ENCODE results near the gene TSPAN3. TPM values are rescaled to one million over a fixed set of nuclear protein-coding genes. Genes with fewer than 3 reads are reported as not detected.

TSPAN3 gene
- total RNA-seq, 1 experiment from 2014 or later = 84.9 TPM

GRCh38 chr15:77030048-77030927, 40.6 kb downstream of the TSPAN3 start:
- ATAC-seq (peak; percentile 11), DNase-seq (ENCODE audit: low spot score) (peak; percentile 47)
- Mint-ChIP-seq H3K27ac (no peak overlapping the region), H3K4me3 (no peak overlapping the region), H3K27me3 (ENCODE audit: low read depth) (peaks cover 10% of the 10 kb centered on the region), H3K9me3 (no peaks in the 10 kb centered on the region), H3K4me1 (peaks cover 13% of the 10 kb centered on the region), H3K36me3 (no peaks in the 10 kb centered on the region)
- POLR2A ChIA-PET = no interaction called here
- TF ChIP-seq ZNF532 (CRISPR knock-in tag; IDR thresholded peaks at IDR 0.05; ENCODE audit: borderline replicate concordance) (no peak), CBFB (CRISPR knock-in tag; IDR thresholded peaks at IDR 0.05; ENCODE audit: low read depth) (no peak), TEAD4 (CRISPR knock-in tag; IDR thresholded peaks at IDR 0.05) (no peak), CREB1 (CRISPR knock-in tag; IDR thresholded peaks at IDR 0.05) (no peak)
- TF ChIP-seq, protein P1, sequence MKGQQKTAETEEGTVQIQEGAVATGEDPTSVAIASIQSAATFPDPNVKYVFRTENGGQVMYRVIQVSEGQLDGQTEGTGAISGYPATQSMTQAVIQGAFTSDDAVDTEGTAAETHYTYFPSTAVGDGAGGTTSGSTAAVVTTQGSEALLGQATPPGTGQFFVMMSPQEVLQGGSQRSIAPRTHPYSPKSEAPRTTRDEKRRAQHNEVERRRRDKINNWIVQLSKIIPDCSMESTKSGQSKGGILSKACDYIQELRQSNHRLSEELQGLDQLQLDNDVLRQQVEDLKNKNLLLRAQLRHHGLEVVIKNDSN (CRISPR knock-in tag; IDR thresholded peaks at IDR 0.05) = no peak
- TF ChIP-seq, protein P2, sequence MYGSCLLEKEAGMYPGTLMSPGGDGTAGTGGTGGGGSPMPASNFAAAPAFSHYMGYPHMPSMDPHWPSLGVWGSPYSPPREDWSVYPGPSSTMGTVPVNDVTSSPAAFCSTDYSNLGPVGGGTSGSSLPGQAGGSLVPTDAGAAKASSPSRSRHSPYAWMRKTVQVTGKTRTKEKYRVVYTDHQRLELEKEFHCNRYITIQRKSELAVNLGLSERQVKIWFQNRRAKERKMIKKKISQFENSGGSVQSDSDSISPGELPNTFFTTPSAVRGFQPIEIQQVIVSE (CRISPR knock-in tag; IDR thresholded peaks at IDR 0.05; ENCODE audit: borderline replicate concordance) = no peak
- CTCF ChIA-PET = interaction anchor here (1.0 to 2.6 kb wide), 3 partner anchors 14 to 513 kb away, joined by 4 to 16 read pairs (median 5); no protein-coding TSS in a partner anchor

DNA sequence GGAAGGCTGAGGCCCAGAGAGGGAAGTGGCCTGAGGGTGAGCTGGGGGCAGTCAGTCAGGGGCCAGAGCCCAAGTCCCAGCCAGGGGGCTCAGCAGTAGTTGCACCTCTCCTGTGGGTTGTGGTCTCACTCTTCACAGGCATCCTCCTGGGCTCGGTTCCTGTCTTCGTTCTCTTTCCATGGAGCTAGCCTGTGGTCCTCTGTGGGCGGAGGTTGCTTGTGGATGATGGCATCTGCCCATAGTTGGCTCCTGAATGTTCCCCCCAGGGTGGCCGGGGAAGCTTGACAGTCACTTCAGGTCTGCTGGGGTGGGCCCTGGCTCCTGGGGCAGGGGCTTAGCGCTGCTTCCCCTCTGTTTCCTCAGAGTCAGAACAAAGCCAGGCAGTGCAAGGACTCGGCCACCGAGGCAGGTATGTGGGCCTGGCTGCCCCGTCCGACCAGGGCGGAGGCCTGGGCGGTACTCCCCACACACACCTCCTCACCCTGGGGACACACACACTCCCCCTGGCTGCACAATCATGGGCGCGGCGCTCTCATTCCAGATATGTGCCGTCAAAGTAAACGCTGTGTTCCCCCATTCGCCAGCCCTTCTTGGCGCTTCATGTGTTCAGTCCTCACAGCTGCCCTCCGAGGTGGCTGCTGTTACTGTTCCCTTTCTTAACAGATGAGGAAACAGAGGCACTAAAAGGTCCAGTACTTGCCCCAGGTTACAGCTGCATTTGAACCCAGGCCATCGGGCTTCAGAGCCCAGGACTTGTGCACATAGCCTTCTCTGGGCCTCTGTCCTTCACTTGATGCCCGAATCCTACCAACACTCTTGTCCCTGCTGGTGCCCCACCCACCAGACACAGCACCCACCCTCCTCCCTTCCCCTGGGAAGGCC, 41.5 kb downstream of the TSPAN3 start:
- peaks cover 10% of the 10 kb centered on the region for H3K27me3 Mint-ChIP-seq (ENCODE audit: low read depth)
- TF ChIP-seq FOXP4 (CRISPR knock-in tag; IDR thresholded peaks at IDR 0.05) = no peak
- no peak for TF ChIP-seq ZNF396 (CRISPR knock-in tag; IDR thresholded peaks at IDR 0.05; ENCODE audit: borderline replicate concordance)
- ATAC-seq (no peak), DNase-seq (ENCODE audit: low spot score) (peak; percentile 10)
- ChIA-PET CTCF (interaction anchor here (1.0 to 2.6 kb wide), 4 partner anchors 15 to 514 kb away, joined by 4 to 16 read pairs (median 8); no protein-coding TSS in a partner anchor), POLR2A (no interaction called here)
- no peak overlapping the region; the same call in 1 of the 2 replicates for H3K4me3 Mint-ChIP-seq
- H3K4me1 Mint-ChIP-seq = peaks cover 8% of the 10 kb centered on the region
- no peaks in the 10 kb centered on the region for H3K36me3 Mint-ChIP-seq
- H3K27ac Mint-ChIP-seq = no peak overlapping the region
- H3K9me3 Mint-ChIP-seq = no peaks in the 10 kb centered on the region

DNA sequence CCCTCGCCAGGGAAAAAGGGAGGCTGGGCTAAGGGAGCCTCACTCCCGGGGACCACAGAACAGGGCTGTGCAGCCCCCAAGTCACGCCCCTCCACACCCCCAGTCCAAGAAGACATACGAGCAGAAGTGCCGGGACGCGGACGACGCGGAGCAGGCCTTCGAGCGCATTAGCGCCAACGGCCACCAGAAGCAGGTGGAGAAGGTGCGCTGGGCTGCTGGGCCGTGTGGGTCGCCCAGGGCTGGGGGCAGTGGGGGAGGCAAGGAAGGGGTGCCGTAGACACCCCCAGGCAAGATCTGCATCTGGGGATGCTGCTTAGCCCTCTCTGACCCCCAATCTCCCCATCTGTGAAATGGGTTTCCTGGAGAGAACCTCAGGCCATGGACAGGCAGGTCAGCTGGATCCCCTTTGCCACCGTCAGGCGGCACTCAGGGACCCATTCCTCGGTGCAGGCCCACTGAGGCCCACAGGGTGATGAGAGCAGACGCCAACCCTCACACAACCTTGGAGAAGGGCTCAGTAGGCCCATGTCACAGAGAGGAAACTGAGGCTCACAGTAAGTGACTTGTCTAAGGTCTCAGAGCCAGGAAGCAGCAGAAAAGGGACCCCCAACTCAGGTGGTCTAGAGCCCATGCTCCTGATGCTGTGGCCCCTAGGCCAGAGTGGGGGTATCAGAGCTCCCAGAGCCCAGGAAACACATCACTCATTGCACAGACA, 42.3 kb downstream of the TSPAN3 start:
- DNase-seq (ENCODE audit: low spot score) = no peak
- CTCF ChIA-PET = interaction anchor here (2.2 to 2.3 kb wide), 2 partner anchors 55 to 515 kb away, joined by 12 to 20 read pairs; no protein-coding TSS in a partner anchor
- Mint-ChIP-seq H3K9me3 (no peaks in the 10 kb centered on the region), H3K4me1 (peaks cover 5% of the 10 kb centered on the region; the same call in 1 of the 2 replicates), H3K4me3 (peak overlapping the region; percentile 68), H3K27me3 (ENCODE audit: low read depth) (peaks cover 10% of the 10 kb centered on the region), H3K36me3 (no peaks in the 10 kb centered on the region), H3K27ac (no peak overlapping the region)
- POLR2A ChIA-PET = no interaction called here
- ATAC-seq = peak; percentile 5
- TF ChIP-seq, protein P3, sequence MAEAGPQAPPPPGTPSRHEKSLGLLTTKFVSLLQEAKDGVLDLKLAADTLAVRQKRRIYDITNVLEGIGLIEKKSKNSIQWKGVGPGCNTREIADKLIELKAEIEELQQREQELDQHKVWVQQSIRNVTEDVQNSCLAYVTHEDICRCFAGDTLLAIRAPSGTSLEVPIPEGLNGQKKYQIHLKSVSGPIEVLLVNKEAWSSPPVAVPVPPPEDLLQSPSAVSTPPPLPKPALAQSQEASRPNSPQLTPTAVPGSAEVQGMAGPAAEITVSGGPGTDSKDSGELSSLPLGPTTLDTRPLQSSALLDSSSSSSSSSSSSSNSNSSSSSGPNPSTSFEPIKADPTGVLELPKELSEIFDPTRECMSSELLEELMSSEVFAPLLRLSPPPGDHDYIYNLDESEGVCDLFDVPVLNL (CRISPR knock-in tag; IDR thresholded peaks at IDR 0.05; ENCODE audit: borderline replicate concordance, low read depth) = no peak
- TF ChIP-seq HMGA2 (CRISPR knock-in tag; IDR thresholded peaks at IDR 0.05) (no peak), ELF4 (CRISPR knock-in tag; IDR thresholded peaks at IDR 0.05; ENCODE audit: low read depth) (no peak), ETV6 (CRISPR knock-in tag; IDR thresholded peaks at IDR 0.05) (no peak), JAZF1 (CRISPR knock-in tag; IDR thresholded peaks at IDR 0.05) (no peak), GTF2I (CRISPR knock-in tag; conservative IDR thresholded peaks at IDR 0.05) (peak; percentile 42; the same call in 1 of the 2 replicates), CREB1 (CRISPR knock-in tag; IDR thresholded peaks at IDR 0.05) (no peak)

Measured in WTC11 (cell line).